ENCODE measurements around the gene ARSB. TPM values are rescaled to one million over a fixed set of nuclear protein-coding genes. Genes with fewer than 3 reads are reported as not detected.

ARSB gene
- total and polyA plus RNA-seq, 10 of the 15 experiments (the other 5 are each of a cell fraction or from before 2014, with no cell fraction given): 1.2 to 8.2 (median 6.1) TPM

- CTCF ChIA-PET: interaction anchor here (0.5 to 2.1 kb wide), 4 partner anchors 11 to 118 kb away, joined by 3 to 11 read pairs (median 5); no protein-coding TSS in a partner anchor
- Histone ChIP-seq H4K20me1 (ENCODE audit: control insufficient read depth, insufficient read depth) (no peaks in the 10 kb centered on the region), H3K27ac (ENCODE audit: control insufficient read depth, insufficient read depth) (peak overlapping the region; percentile 43), H3K4me2 (ENCODE audit: control insufficient read depth, insufficient read depth) (peak overlapping the region; percentile 15), H3K36me3 (ENCODE audit: control insufficient read depth in 2 of 2, insufficient read depth in 2 of 2, low read length in 1 of 2) (no peaks in the 10 kb centered on the region), H3K9me3 (replicated peaks; ENCODE audit: control insufficient read depth, insufficient read depth, low read length) (no peaks in the 10 kb centered on the region), H3K79me2 (ENCODE audit: control insufficient read depth, insufficient read depth, low read length) (no peaks in the 10 kb centered on the region), H3K9ac (ENCODE audit: control insufficient read depth, insufficient read depth, low read length) (no peak overlapping the region), H3K27me3 (replicated peaks in 1 of 2; ENCODE audit: control insufficient read depth in 2 of 2, insufficient read depth in 2 of 2, low read length in 1 of 2) (no peaks in the 10 kb centered on the region), H2AFZ (ENCODE audit: control insufficient read depth, low read depth, low read length) (peak overlapping the region; percentile 37), H3K4me3 (0 out of 2 replicates have a peak overlapping the region, but pooled peaks have one; percentile 15), H3K4me1 (ENCODE audit: control insufficient read depth, insufficient read depth, low read length) (peaks cover 16% of the 10 kb centered on the region)
- peak; percentile 62 for ATAC-seq
- in situ Hi-C loops (cut with MboI) (no loop called here), intact Hi-C loops (cut with micrococcal nuclease; ENCODE audit: unreplicated experiment) (no loop called here)
- no peak for TF ChIP-seq RFX5 (IDR thresholded peaks at IDR 0.05; ENCODE audit: low read depth, low read length)
- TF ChIP-seq IKZF2 (IDR thresholded peaks at IDR 0.05): peak; percentile 12 to 28; a peak in 1 of 4 replicates
- no TSS peak for BruUV-seq (replicated peaks)
- SMC1A ChIA-PET (ENCODE audit: uncharacterized antibody, unreplicated experiment): interaction anchor here (0.7 to 1.8 kb wide), 11 partner anchors 10 to 177 kb away, joined by 3 to 11 read pairs (median 3); no protein-coding TSS in a partner anchor
- POLR2A ChIA-PET: interaction anchor here (2.0 kb wide), 1 partner anchor 11 kb away, joined by 9 read pairs; no protein-coding TSS in a partner anchor
- peak; percentile 23 for FAIRE-seq
- WGBS (ENCODE audit: insufficient coverage, insufficient replicate concordance, low lambda C conversion rate, missing lambda C conversion rate): 65% methylated on average over 13 of the region's 13 CpGs
- RAD21 ChIA-PET (ENCODE audit: unreplicated experiment): interaction anchor here (1.0 to 2.0 kb wide), 4 partner anchors 11 to 24 kb away, joined by 5 to 6 read pairs (median 5); no protein-coding TSS in a partner anchor
- DNase-seq (ENCODE audit: low read depth, low spot score): no peak
Measured at GRCh38 chr5:78771260-78772205, 213.6 kb downstream of the ARSB start.

GRCh38 chr5:78768781-78769380 lies 216.2 kb downstream of the ARSB start:
- Histone ChIP-seq H4K20me1 (ENCODE audit: control insufficient read depth, insufficient read depth) (no peaks in the 10 kb centered on the region), H3K9ac (ENCODE audit: control insufficient read depth, insufficient read depth, low read length) (no peak overlapping the region), H3K27me3 (replicated peaks in 1 of 2; ENCODE audit: control insufficient read depth in 2 of 2, insufficient read depth in 2 of 2, low read length in 1 of 2) (no peaks in the 10 kb centered on the region), H3K4me1 (ENCODE audit: control insufficient read depth, insufficient read depth, low read length) (peaks cover 23% of the 10 kb centered on the region), H3K4me2 (ENCODE audit: control insufficient read depth, insufficient read depth) (no peak overlapping the region), H3K27ac (ENCODE audit: control insufficient read depth, insufficient read depth) (no peak overlapping the region), H3K36me3 (ENCODE audit: control insufficient read depth in 2 of 2, insufficient read depth in 2 of 2, low read length in 1 of 2) (no peaks in the 10 kb centered on the region), H2AFZ (ENCODE audit: control insufficient read depth, low read depth, low read length) (no peak overlapping the region), H3K79me2 (ENCODE audit: control insufficient read depth, insufficient read depth, low read length) (no peaks in the 10 kb centered on the region), H3K9me3 (replicated peaks; ENCODE audit: control insufficient read depth, insufficient read depth, low read length) (no peaks in the 10 kb centered on the region), H3K4me3 (no peak overlapping the region)
- POLR2A ChIA-PET: interaction anchor here (0.7 to 0.9 kb wide), 2 partner anchors 191 to 465 kb away, joined by 3 to 4 read pairs; no protein-coding TSS in a partner anchor
- no peak for TF ChIP-seq LARP7 (IDR thresholded peaks at IDR 0.05)
- no peak for TF ChIP-seq SIN3A (IDR thresholded peaks at IDR 0.05; ENCODE audit: low read depth, low read length)
- TF ChIP-seq MEF2B (IDR thresholded peaks at IDR 0.05; ENCODE audit: partially characterized antibody, poor library complexity, severe bottlenecking): no peak
- no peak for TF ChIP-seq SREBF1 (IDR thresholded peaks at IDR 0.05; ENCODE audit: low read length)
- TF ChIP-seq, protein P1, sequence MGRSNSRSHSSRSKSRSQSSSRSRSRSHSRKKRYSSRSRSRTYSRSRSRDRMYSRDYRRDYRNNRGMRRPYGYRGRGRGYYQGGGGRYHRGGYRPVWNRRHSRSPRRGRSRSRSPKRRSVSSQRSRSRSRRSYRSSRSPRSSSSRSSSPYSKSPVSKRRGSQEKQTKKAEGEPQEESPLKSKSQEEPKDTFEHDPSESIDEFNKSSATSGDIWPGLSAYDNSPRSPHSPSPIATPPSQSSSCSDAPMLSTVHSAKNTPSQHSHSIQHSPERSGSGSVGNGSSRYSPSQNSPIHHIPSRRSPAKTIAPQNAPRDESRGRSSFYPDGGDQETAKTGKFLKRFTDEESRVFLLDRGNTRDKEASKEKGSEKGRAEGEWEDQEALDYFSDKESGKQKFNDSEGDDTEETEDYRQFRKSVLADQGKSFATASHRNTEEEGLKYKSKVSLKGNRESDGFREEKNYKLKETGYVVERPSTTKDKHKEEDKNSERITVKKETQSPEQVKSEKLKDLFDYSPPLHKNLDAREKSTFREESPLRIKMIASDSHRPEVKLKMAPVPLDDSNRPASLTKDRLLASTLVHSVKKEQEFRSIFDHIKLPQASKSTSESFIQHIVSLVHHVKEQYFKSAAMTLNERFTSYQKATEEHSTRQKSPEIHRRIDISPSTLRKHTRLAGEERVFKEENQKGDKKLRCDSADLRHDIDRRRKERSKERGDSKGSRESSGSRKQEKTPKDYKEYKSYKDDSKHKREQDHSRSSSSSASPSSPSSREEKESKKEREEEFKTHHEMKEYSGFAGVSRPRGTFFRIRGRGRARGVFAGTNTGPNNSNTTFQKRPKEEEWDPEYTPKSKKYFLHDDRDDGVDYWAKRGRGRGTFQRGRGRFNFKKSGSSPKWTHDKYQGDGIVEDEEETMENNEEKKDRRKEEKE (IDR thresholded peaks at IDR 0.05): no peak
- TF ChIP-seq TCF3 (IDR thresholded peaks at IDR 0.05; ENCODE audit: borderline replicate concordance, insufficient read depth, low read depth, low read length): no peak
- TF ChIP-seq ZNF217 (IDR thresholded peaks at IDR 0.05): no peak
- 0 out of 2 replicates have a peak, but pooled peaks have one; percentile 22 for TF ChIP-seq IKZF1 (conservative IDR thresholded peaks at IDR 0.05)
- BruUV-seq (replicated peaks): no TSS peak
- SMC1A ChIA-PET (ENCODE audit: uncharacterized antibody, unreplicated experiment): interaction anchor here (0.6 to 1.1 kb wide), 5 partner anchors 8 to 174 kb away, joined by 3 read pairs; no protein-coding TSS in a partner anchor
- in situ Hi-C loops (cut with MboI): no loop called here
- ATAC-seq: peak; percentile 40
- RAD21 ChIA-PET (ENCODE audit: unreplicated experiment): interaction anchor here (0.6 to 1.9 kb wide), 2 partner anchors 11 to 121 kb away, joined by 3 to 5 read pairs; no protein-coding TSS in a partner anchor
- FAIRE-seq: no peak
- intact Hi-C loops (cut with micrococcal nuclease; ENCODE audit: unreplicated experiment): no loop called here
- no peak for DNase-seq (ENCODE audit: low read depth, low spot score)
- 84% methylated on average over 7 of the region's 7 CpGs for WGBS (ENCODE audit: insufficient coverage, insufficient replicate concordance, low lambda C conversion rate, missing lambda C conversion rate)
- CTCF ChIA-PET: interaction anchor here (1.0 to 1.3 kb wide), 2 partner anchors 9 to 13 kb away, joined by 3 to 6 read pairs; no protein-coding TSS in a partner anchor

All from GM12878 (cell line).